Stimulated activated CD8-positive, alpha-beta memory T cell treated with anti-CD3 and anti-CD28 coated beads, Interleukin-15, amount 100 ng/mL, for 4 hours (primary cell): ENCODE data around the gene TMED1.
"Not testable (repeated sequence)": the region's sequence is repeated elsewhere in the genome, so short reads cannot be mapped to it uniquely, and the experiment has no call there.

Experiments
- DNase-seq, 2 donors: peaks; one replicate each; pipeline ENCODE4 v3.0.0-alpha.2; 2020; ENCODE audit warnings: low read depth in 2 of 2

The TMED1 gene

GRCh38 chr19:10862561-10863106, 26.6 kb upstream of the TMED1 start:
- DNase-seq, result no peak

- no peak for DNase-seq
These were observed 25.2 kb upstream of the TMED1 start for GRCh38 chr19:10861103-10861651.

- no peak for DNase-seq
These were observed 22.3 kb upstream of the TMED1 start for GRCh38 chr19:10858204-10858828.

GRCh38 chr19:10856899-10857298, 20.9 kb upstream of the TMED1 start:
- DNase-seq, result not testable (repeated sequence)

GRCh38 chr19:10855879-10856522, 20.0 kb upstream of the TMED1 start:
- DNase-seq, result no peak

GRCh38 chr19:10854350-10855089, 18.5 kb upstream of the TMED1 start:
- DNase-seq, result no peak

GRCh38 chr19:10852941-10853340, 16.9 kb upstream of the TMED1 start:
- no peak for DNase-seq

GRCh38 chr19:10852098-10852800, 16.2 kb upstream of the TMED1 start:
- DNase-seq, result no peak

GRCh38 chr19:10850631-10851030, 14.6 kb upstream of the TMED1 start:
- DNase-seq, result no peak

GRCh38 chr19:10848230-10848856, 12.3 kb upstream of the TMED1 start, which contains the start of gene C19orf38:
C19orf38 (plus strand) TSS chr19:10848415; CDS start chr19:10848509, 94 bp downstream.
- DNase-seq, result no peak

GRCh38 chr19:10846500-10847202, 10.6 kb upstream of the TMED1 start:
- no peak for DNase-seq

- DNase-seq, result no peak
These were observed 6.8 kb upstream of the TMED1 start for GRCh38 chr19:10842788-10843187.

GRCh38 chr19:10839114-10840050, 3.4 kb upstream of the TMED1 start:
- DNase-seq, result no peak

GRCh38 chr19:10838377-10838776, 2.4 kb upstream of the TMED1 start:
- no peak for DNase-seq

GRCh38 chr19:10837649-10838048, 1.6 kb upstream of the TMED1 start:
- DNase-seq, result not testable (repeated sequence)

GRCh38 chr19:10836479-10837330, 693 bp upstream of the TMED1 start:
- peak; percentile 63 to 72 for DNase-seq

- no peak for DNase-seq
These were observed 791 bp downstream of the TMED1 start for GRCh38 chr19:10835089-10835753.

GRCh38 chr19:10832939-10833296, 3.1 kb downstream of the TMED1 start:
- no peak for DNase-seq
